ENCODE data around the gene USP3.

GRCh38 chr15:63480441-63480821, 24.0 kb upstream of the USP3 start:
- TF ChIP-seq CTCF (IDR thresholded peaks at IDR 0.05) (no peak), POLR2A (IDR thresholded peaks at IDR 0.05) (no peak)

All from esophagus squamous epithelium (tissue), 4 donors.